AG04450 (cell line): ENCODE results near the gene SUCO. TPM values are rescaled to one million over a fixed set of nuclear protein-coding genes. Genes with fewer than 3 reads are reported as not detected.
A peak's percentile ranks its signal among the peaks of the same experiment; 100 is the strongest.

Experiments
- CTCF ChIA-PET: fragments of 300-600, 350-600 bp; formaldehyde crosslinking; extraction: SDS; loops from one replicate; lab custom pipeline; 2022; ENCODE audit warnings: antibody characterized with exemption, inconsistent platforms; lab: Charles Lee
- POLR2A ChIA-PET: fragments of 350-600 bp; formaldehyde crosslinking; extraction: SDS; loops from one replicate; lab custom pipeline; 2021; ENCODE audit warnings: antibody characterized with exemption, inconsistent platforms; lab: Yijun Ruan, JAX
- DNase-seq: peaks from one replicate; pipeline ENCODE4 v3.0.0-alpha.2; 2011; ENCODE audit warnings: low read depth, low spot score
- H3K27ac ChIP-seq: one replicate; pipeline ENCODE4 v1.5.1; 2012; ENCODE audit warnings: low read depth, low read length, control low read depth
- H3K27me3 ChIP-seq: one replicate; pipeline ENCODE4 v1.6.0; 2012; ENCODE audit warnings: low read length; ENCODE audit not compliant: control insufficient read depth, insufficient read depth
- H3K4me3 ChIP-seq: 2 replicates; pipeline ENCODE4 v1.5.1; 2011; ENCODE audit warnings: mild to moderate bottlenecking, low read depth, low read length, control low read depth
- H3K9me3 ChIP-seq: 2 replicates; pipeline ENCODE4 v1.5.1; 2012; ENCODE audit warnings: low read length; ENCODE audit not compliant: control insufficient read depth, insufficient read depth
- CTCF ChIP-seq: IDR thresholded peaks from 2 replicates; pipeline ENCODE4 v1.5.1; 2011; ENCODE audit warnings: low read depth, low read length, control low read depth, inconsistent platforms
- polyA minus RNA-seq: library from RNA; depleted of rRNA, polyadenylated mRNA; stranded (reverse); fragments of >200 nt; gene quantifications from 2 replicates; pipeline ENCODE4 v1.2.3, GENCODE V29; 2011; rRNA and poly(A)+ RNA removed
- polyA plus RNA-seq: library from polyadenylated mRNA; depleted of rRNA; stranded (reverse); fragments of >200 nt; gene quantifications from 2 replicates; pipeline ENCODE4 v1.2.3, GENCODE V29; 2011; rRNA removed

SUCO gene
- polyA plus RNA-seq (17.6 and 25.1 TPM in 2 replicates), polyA minus RNA-seq (14.8 and 30.1 TPM in 2 replicates)

- ChIA-PET POLR2A (interaction anchor here (0.5 to 1.5 kb wide), 8 partner anchors 49 to 752 kb away, joined by 3 to 6 read pairs (median 3); partner anchors contain the start of gene METTL13), CTCF (interaction anchor here (0.6 to 0.9 kb wide), 3 partner anchors 22 to 820 kb away, joined by 3 to 10 read pairs (median 6); no protein-coding TSS in a partner anchor)
- no peaks in the 10 kb centered on the region; the same call in 1 of the 2 replicates for H3K9me3 ChIP-seq
- H3K27ac ChIP-seq, result peak within 1 kb of the TSS; percentile 91
- H3K27me3 ChIP-seq, result peaks cover 11% of the 10 kb centered on the region
- DNase-seq, result peak; percentile 99
- H3K4me3 ChIP-seq, result peak within 1 kb of the TSS; percentile 89
- peak; percentile 17; the same call in 1 of the 2 replicates for TF ChIP-seq CTCF
Measured at GRCh38 chr1:172532700-172533512, at the start of gene SUCO. Gene SUCO (plus strand): TSS chr1:172533150. CDS start chr1:172533436, 286 bp downstream.

- peaks cover 13% of the 10 kb centered on the region for H3K27me3 ChIP-seq
- TF ChIP-seq CTCF, result no peak
- no peak for DNase-seq
- ChIA-PET POLR2A (no interaction called here), CTCF (no interaction called here)
- no peak overlapping the region for H3K4me3 ChIP-seq
- no peak overlapping the region for H3K27ac ChIP-seq
- no peaks in the 10 kb centered on the region for H3K9me3 ChIP-seq
Measured at GRCh38 chr1:172483448-172483847, 49.5 kb upstream of the SUCO start.

GRCh38 chr1:172484252-172484651 is 48.7 kb upstream of the SUCO start:
- no peak overlapping the region for H3K4me3 ChIP-seq
- DNase-seq, result no peak
- no peak for TF ChIP-seq CTCF
- peaks cover 17% of the 10 kb centered on the region for H3K27me3 ChIP-seq
- ChIA-PET CTCF (interaction anchor here (0.6 kb wide), 1 partner anchor 235 kb away, joined by 3 read pairs; no protein-coding TSS in a partner anchor), POLR2A (no interaction called here)
- H3K27ac ChIP-seq, result no peak overlapping the region
- H3K9me3 ChIP-seq, result no peaks in the 10 kb centered on the region

- H3K27ac ChIP-seq, result no peak overlapping the region
- TF ChIP-seq CTCF, result no peak
- H3K9me3 ChIP-seq, result no peaks in the 10 kb centered on the region
- ChIA-PET POLR2A (no interaction called here), CTCF (no interaction called here)
- DNase-seq, result no peak
- H3K27me3 ChIP-seq, result peaks cover 29% of the 10 kb centered on the region
- no peak overlapping the region for H3K4me3 ChIP-seq
Measured at GRCh38 chr1:172485626-172486025, 47.3 kb upstream of the SUCO start.

- Histone ChIP-seq H3K27ac (no peak overlapping the region), H3K9me3 (no peaks in the 10 kb centered on the region), H3K27me3 (peaks cover 30% of the 10 kb centered on the region), H3K4me3 (no peak overlapping the region)
- POLR2A ChIA-PET, result no interaction called here
- no peak for DNase-seq
- CTCF ChIA-PET, result interaction anchor here (0.7 to 2.0 kb wide), 2 partner anchors 10 to 36 kb away, joined by 3 to 6 read pairs; no protein-coding TSS in a partner anchor
- no peak for TF ChIP-seq CTCF
Measured at GRCh38 chr1:172486805-172487454, 46.0 kb upstream of the SUCO start.
